IPS-15b (cell line): ENCODE data around the gene DNM2.
"Not testable (repeated sequence)": the region's sequence is repeated elsewhere in the genome, so short reads cannot be mapped to it uniquely, and the experiment has no call there.

Source experiments
- H3K27me3 ChIP-seq: one replicate; pipeline ENCODE4 v1.6.1; 2013; ENCODE audit warnings: low read length; ENCODE audit not compliant: control insufficient read depth, insufficient read depth
- H3K36me3 ChIP-seq: one replicate; pipeline ENCODE4 v1.6.1; 2013; ENCODE audit warnings: low read length; ENCODE audit not compliant: control insufficient read depth, insufficient read depth
- H3K4me1 ChIP-seq: one replicate; pipeline ENCODE4 v1.6.1; 2013; ENCODE audit warnings: mild to moderate bottlenecking, low read length; ENCODE audit not compliant: control insufficient read depth, insufficient read depth
- H3K4me3 ChIP-seq: one replicate; pipeline ENCODE4 v1.5.1; 2013; ENCODE audit warnings: low read depth, low read length
- H3K9ac ChIP-seq: one replicate; pipeline ENCODE4 v1.6.1; 2013; ENCODE audit warnings: low read depth, mild to moderate bottlenecking, low read length
- H3K9me3 ChIP-seq: one replicate; pipeline ENCODE4 v1.6.1; 2013; ENCODE audit warnings: mild to moderate bottlenecking, low read length; ENCODE audit not compliant: control insufficient read depth, insufficient read depth

Gene DNM2

DNA sequence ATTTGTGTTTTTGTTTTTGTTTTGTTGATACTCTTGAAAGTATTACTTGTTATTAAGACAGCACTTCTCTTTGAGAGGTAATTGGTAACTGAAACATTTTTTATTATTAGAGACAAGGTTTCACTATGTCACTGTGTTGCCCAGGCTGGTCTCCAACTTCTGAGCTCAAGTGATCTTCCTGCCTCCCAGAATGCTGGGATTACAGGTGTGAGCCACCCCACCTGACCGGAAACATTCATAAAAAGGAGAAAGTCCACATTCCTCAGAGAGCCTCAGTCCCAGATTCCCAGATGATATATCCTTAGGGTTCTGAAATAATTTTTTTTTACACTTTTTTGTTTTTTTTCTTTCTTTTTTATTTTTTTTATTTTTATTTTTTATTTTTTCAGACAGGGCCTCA is 156.1 kb downstream of the DNM2 start:
- H3K4me3 ChIP-seq = no peak overlapping the region

DNA sequence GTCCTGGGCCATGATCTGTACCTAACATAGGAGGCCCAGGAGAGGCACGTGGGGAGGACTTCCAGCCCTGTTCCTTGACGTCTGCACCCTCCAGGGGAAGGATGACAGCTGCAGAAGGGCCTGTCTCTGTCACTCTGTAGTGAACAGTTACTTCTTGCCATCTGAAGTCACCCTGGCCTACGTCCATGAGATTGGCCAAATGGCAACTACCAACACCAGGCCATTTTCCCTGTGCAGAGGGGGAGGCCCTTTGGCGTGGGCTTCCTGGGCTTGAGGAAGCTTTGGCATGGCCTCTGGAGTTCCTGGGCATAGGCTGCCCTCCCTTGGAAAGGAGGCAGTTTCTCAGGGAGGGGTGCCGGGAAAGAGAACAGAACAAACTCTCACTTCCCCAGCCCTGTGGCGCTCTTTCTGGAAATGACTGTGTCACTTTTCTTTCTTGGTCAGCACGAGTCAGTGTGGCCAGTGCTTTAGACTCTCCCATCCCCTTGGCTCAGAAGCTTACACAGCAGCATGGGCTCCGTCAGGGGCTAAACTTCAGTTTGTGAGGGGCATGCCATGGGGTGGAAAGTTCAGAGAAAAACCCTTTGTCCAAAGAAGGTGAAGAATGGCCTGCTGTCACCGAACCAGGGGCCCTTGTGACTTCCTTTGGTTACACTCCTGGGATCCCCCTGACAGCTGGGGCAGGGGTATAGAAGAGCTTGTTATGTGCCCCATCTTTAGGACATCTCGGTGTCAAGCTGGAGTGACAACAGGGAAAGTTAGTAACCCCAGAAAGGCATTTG is 158.8 kb downstream of the DNM2 start:
- no peaks in the 10 kb centered on the region for H3K36me3 ChIP-seq
- H3K9me3 ChIP-seq = no peaks in the 10 kb centered on the region
- no peak overlapping the region for H3K4me3 ChIP-seq
- no peaks in the 10 kb centered on the region for H3K27me3 ChIP-seq
- peaks cover 13% of the 10 kb centered on the region for H3K4me1 ChIP-seq
- H3K9ac ChIP-seq = no peak overlapping the region

More for the DNA sequence above, 156.1 kb downstream of the DNM2 start:
- H3K36me3 ChIP-seq = no peaks in the 10 kb centered on the region
- H3K4me1 ChIP-seq = peaks cover 3% of the 10 kb centered on the region
- no peaks in the 10 kb centered on the region for H3K27me3 ChIP-seq
- H3K9ac ChIP-seq = no peak overlapping the region
- no peaks in the 10 kb centered on the region for H3K9me3 ChIP-seq

DNA sequence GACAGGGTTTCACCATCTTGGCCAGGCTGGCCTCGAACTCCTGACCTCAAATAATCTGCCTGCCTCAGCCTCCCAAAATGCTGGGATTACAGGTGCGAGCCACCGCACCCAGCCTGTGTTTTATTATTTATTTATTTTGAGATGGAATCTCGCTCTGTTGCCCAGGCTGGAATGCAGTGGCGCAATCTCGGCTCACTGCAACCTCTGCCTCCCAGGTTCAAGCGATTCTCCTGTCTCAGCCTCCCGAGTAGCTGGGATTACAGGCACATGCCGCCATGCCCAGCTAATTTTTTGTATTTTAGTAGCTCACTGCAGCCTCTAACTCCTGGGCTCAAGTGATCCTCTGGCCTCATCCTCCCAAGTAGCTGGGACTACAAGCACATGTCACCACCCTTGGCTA is 159.7 kb downstream of the DNM2 start:
- not testable (repeated sequence) for H3K36me3 ChIP-seq, H3K27me3 ChIP-seq, H3K4me3 ChIP-seq, H3K9me3 ChIP-seq, H3K9ac ChIP-seq
- peaks cover 19% of the 10 kb centered on the region for H3K4me1 ChIP-seq

DNA sequence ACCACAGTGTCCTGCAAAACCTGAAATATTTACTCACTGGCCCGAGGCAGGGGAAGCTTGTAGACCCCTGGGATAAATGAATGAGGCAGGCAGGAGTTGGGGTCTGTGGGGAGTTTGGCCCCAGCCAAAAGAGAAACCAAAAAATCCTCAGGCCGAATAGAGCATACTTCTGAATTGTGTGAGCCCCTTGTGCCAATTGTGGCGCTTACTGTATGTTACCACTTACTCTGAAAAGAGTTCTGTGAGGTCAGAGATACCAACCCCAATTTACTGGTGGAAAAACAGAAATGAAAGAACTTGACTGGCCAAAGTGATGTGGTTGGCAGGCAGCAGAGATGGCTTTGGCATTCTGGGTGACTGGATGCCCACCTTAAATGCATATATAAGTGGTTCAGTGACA is 160.4 kb downstream of the DNM2 start:
- H3K4me1 ChIP-seq = peaks cover 19% of the 10 kb centered on the region
- H3K4me3 ChIP-seq = no peak overlapping the region
- H3K9me3 ChIP-seq = no peaks in the 10 kb centered on the region
- H3K27me3 ChIP-seq = no peaks in the 10 kb centered on the region
- H3K9ac ChIP-seq = no peak overlapping the region
- no peaks in the 10 kb centered on the region for H3K36me3 ChIP-seq
